Mesenchymal stem cell (in vitro differentiated cells and primary cell): ENCODE measurements around the gene MRNIP. TPM values are rescaled to one million over a fixed set of nuclear protein-coding genes. Genes with fewer than 3 reads are reported as not detected.
"Not testable (repeated sequence)": the region's sequence is repeated elsewhere in the genome, so short reads cannot be mapped to it uniquely, and the experiment has no call there.

Experiments
- DNase-seq: peaks from one replicate; pipeline ENCODE4 v3.0.0-alpha.2; 2013
- H2AFZ ChIP-seq: one replicate; pipeline ENCODE4 v1.6.1; 2013; ENCODE audit warnings: low read depth, mild to moderate bottlenecking, control low read depth, inconsistent platforms, low read length, moderate library complexity
- H2AK5ac ChIP-seq: 2 replicates; pipeline ENCODE4 v1.6.1; 2013; ENCODE audit warnings: low read length, moderate library complexity, mild to moderate bottlenecking, inconsistent platforms; ENCODE audit not compliant: severe bottlenecking
- H2BK120ac ChIP-seq: one replicate; pipeline ENCODE4 v1.6.1; 2013; ENCODE audit warnings: low read depth, mild to moderate bottlenecking, inconsistent platforms, low read length, moderate library complexity
- H2BK12ac ChIP-seq, 2 experiments: one replicate each; pipeline ENCODE4 v1.6.1; 2013; ENCODE audit warnings: inconsistent platforms in 2 of 2, low read length in 2 of 2, mild to moderate bottlenecking in 2 of 2, moderate library complexity in 2 of 2, control low read depth in 1 of 2
- H2BK15ac ChIP-seq: one replicate; pipeline ENCODE4 v1.6.1; 2013; ENCODE audit warnings: mild to moderate bottlenecking, low read depth, inconsistent platforms; ENCODE audit not compliant: poor library complexity, severe bottlenecking
- H2BK5ac ChIP-seq: 2 replicates; pipeline ENCODE4 v1.6.1; 2013; ENCODE audit warnings: low read depth, mild to moderate bottlenecking, low read length, control low read depth, inconsistent platforms; ENCODE audit not compliant: poor library complexity, severe bottlenecking
- H3K14ac ChIP-seq, 2 experiments: one replicate each; pipeline ENCODE4 v1.6.1; 2013; ENCODE audit warnings: inconsistent platforms in 2 of 2, low read length in 2 of 2, control low read depth in 1 of 2, mild to moderate bottlenecking in 1 of 2, moderate library complexity in 1 of 2
- H3K18ac ChIP-seq, 2 experiments: one replicate each; pipeline ENCODE4 v1.6.1; 2013; ENCODE audit warnings: inconsistent platforms in 2 of 2, low read length in 2 of 2, control low read depth in 1 of 2, low read depth in 1 of 2, mild to moderate bottlenecking in 1 of 2
- H3K23ac ChIP-seq, 2 experiments: one replicate each; pipeline ENCODE4 v1.6.1; 2013; ENCODE audit warnings: inconsistent platforms in 2 of 2, low read length in 2 of 2, mild to moderate bottlenecking in 2 of 2, moderate library complexity in 2 of 2, control low read depth in 1 of 2
- H3K27ac ChIP-seq: 2 replicates; pipeline ENCODE4 v1.5.1; 2013; ENCODE audit warnings: mild to moderate bottlenecking, moderate library complexity, low read length, control low read depth, inconsistent platforms; ENCODE audit not compliant: poor library complexity, severe bottlenecking
- H3K27me3 ChIP-seq, 2 experiments: 2 replicates each; pipeline versions ENCODE4 v1.6.1 to v1.7.0; 2013; ENCODE audit warnings: low read length in 2 of 2, mild to moderate bottlenecking in 2 of 2, moderate library complexity in 2 of 2, control low read depth in 1 of 2, inconsistent platforms in 1 of 2; ENCODE audit not compliant: control insufficient read depth in 1 of 2, insufficient read depth in 1 of 2
- H3K36me3 ChIP-seq, 2 experiments: 2 replicates each; pipeline versions ENCODE4 v1.6.1 to v1.7.0; 2013; ENCODE audit warnings: low read length in 2 of 2, control low read depth in 1 of 2, inconsistent platforms in 1 of 2, low read depth in 1 of 2, mild to moderate bottlenecking in 1 of 2; ENCODE audit not compliant: insufficient read depth in 2 of 2, control insufficient read depth in 1 of 2
- H3K4ac ChIP-seq, 2 experiments: one replicate each; pipeline ENCODE4 v1.6.1; 2013; ENCODE audit warnings: inconsistent platforms in 2 of 2, low read length in 2 of 2, mild to moderate bottlenecking in 2 of 2, moderate library complexity in 2 of 2, control low read depth in 1 of 2, low read depth in 1 of 2
- H3K4me1 ChIP-seq: 2 replicates; pipeline ENCODE4 v1.6.1; 2013; ENCODE audit warnings: low read depth, low read length, control low read depth; ENCODE audit not compliant: control insufficient read depth, insufficient read depth
- H3K4me2 ChIP-seq: 2 replicates; pipeline ENCODE4 v1.6.1; 2013; ENCODE audit warnings: low read length, mild to moderate bottlenecking, inconsistent platforms; ENCODE audit not compliant: poor library complexity, severe bottlenecking
- H3K4me3 ChIP-seq, 2 experiments: 2 replicates each; pipeline versions ENCODE4 v1.5.1 to v1.7.0; 2013; ENCODE audit warnings: low read length in 2 of 2, mild to moderate bottlenecking in 2 of 2, control low read depth in 1 of 2, low read depth in 1 of 2; ENCODE audit not compliant: insufficient read depth in 1 of 2
- H3K79me1 ChIP-seq: replicated peaks from 2 replicates; pipeline ENCODE4 v1.6.1; 2013; ENCODE audit warnings: mild to moderate bottlenecking, control low read depth, low read length, inconsistent platforms; ENCODE audit not compliant: poor library complexity, severe bottlenecking
- H3K9ac ChIP-seq: 2 replicates; pipeline ENCODE4 v1.7.0; 2013; ENCODE audit warnings: mild to moderate bottlenecking, low read length, moderate library complexity
- H3K9me3 ChIP-seq: 2 replicates; pipeline ENCODE4 v1.7.0; 2013; ENCODE audit warnings: mild to moderate bottlenecking, low read length; ENCODE audit not compliant: control insufficient read depth
- H4K8ac ChIP-seq: one replicate; pipeline ENCODE4 v1.6.1; 2013; ENCODE audit warnings: inconsistent platforms, mild to moderate bottlenecking, low read length, moderate library complexity
- H4K91ac ChIP-seq: one replicate; pipeline ENCODE4 v1.6.1; 2013; ENCODE audit warnings: mild to moderate bottlenecking, low read length, inconsistent platforms
- WGBS: methylation state at CpG from one replicate; pipeline ENCODE4 v1.1.7; 2013; ENCODE audit warnings: mixed read lengths; 5-methylcytosine and 5-hydroxymethylcytosine counted together
- small RNA-seq: library from polyadenylated mRNA; stranded (forward); fragments of <200 nt; extraction: miRNeasy Mini kit (QIAGEN cat#:217004); gene quantifications from one replicate; pipeline ENCODE3, GENCODE V24; 2013; ENCODE audit warnings: low read depth

MRNIP gene

GRCh38 chr5:179791881-179792611 is 66.6 kb downstream of the MRNIP start:
- Histone ChIP-seq H2BK12ac (no peak overlapping the region), H4K91ac (peak overlapping the region; percentile 82), H3K4me2 (no peak overlapping the region), H2AK5ac (no peak overlapping the region), H3K14ac (no peak overlapping the region), H3K9ac (no peak overlapping the region), H2BK120ac (no peak overlapping the region), H2BK15ac (no peak overlapping the region), H3K4me1 (peaks cover 33% of the 10 kb centered on the region), H3K4me3 (no peak overlapping the region), H3K27ac (no peak overlapping the region), H3K79me1 (no peaks in the 10 kb centered on the region), H3K9me3 (no peaks in the 10 kb centered on the region), H3K27me3 (no peaks in the 10 kb centered on the region), H4K8ac (peak overlapping the region; percentile 73), H2BK5ac (no peak overlapping the region), H3K18ac (no peak overlapping the region), H3K36me3 (peaks cover 4 to 10% of the 10 kb centered on the region in 2 experiments), H3K23ac (no peak overlapping the region), H2AFZ (no peak overlapping the region), H3K4ac (no peak overlapping the region)
- DNase-seq, result no peak
- 89% methylated on average over 15 of the region's 15 CpGs for WGBS

GRCh38 chr5:179789278-179789677 is 69.3 kb downstream of the MRNIP start:
- not testable (repeated sequence) for H2BK120ac ChIP-seq, DNase-seq, H3K36me3 ChIP-seq, H2BK12ac ChIP-seq, H2AK5ac ChIP-seq, H2BK15ac ChIP-seq, H3K79me1 ChIP-seq, H3K9me3 ChIP-seq, H3K14ac ChIP-seq, H3K4ac ChIP-seq, H3K4me3 ChIP-seq, H3K27me3 ChIP-seq, H3K18ac ChIP-seq, H3K4me2 ChIP-seq, H4K91ac ChIP-seq, H4K8ac ChIP-seq, H2AFZ ChIP-seq, H2BK5ac ChIP-seq, H3K9ac ChIP-seq, H3K27ac ChIP-seq, H3K23ac ChIP-seq
- peaks cover 17% of the 10 kb centered on the region for H3K4me1 ChIP-seq
- 96% methylated on average over 8 of the region's 9 CpGs for WGBS

GRCh38 chr5:179788193-179788854 is 70.3 kb downstream of the MRNIP start:
- no peak overlapping the region for H2BK15ac ChIP-seq
- no peak overlapping the region for H3K4ac ChIP-seq
- no peak overlapping the region for H3K23ac ChIP-seq
- H3K4me2 ChIP-seq, result no peak overlapping the region
- no peaks in the 10 kb centered on the region for H3K79me1 ChIP-seq
- H4K8ac ChIP-seq, result peak overlapping the region; percentile 30
- no peak overlapping the region for H2BK5ac ChIP-seq
- H3K9ac ChIP-seq, result no peak overlapping the region
- no peak overlapping the region for H2AFZ ChIP-seq
- DNase-seq, result no peak
- 91% methylated on average over 7 of the region's 7 CpGs for WGBS
- no peaks in the 10 kb centered on the region for H3K27me3 ChIP-seq
- H3K27ac ChIP-seq, result no peak overlapping the region
- H3K9me3 ChIP-seq, result no peaks in the 10 kb centered on the region
- H2BK12ac ChIP-seq, result no peak overlapping the region
- no peak overlapping the region for H3K4me3 ChIP-seq
- no peak overlapping the region for H2AK5ac ChIP-seq
- no peak overlapping the region for H3K14ac ChIP-seq
- H4K91ac ChIP-seq, result no peak overlapping the region
- H3K36me3 ChIP-seq, result peaks cover 0 to 3% of the 10 kb centered on the region in 2 experiments
- H2BK120ac ChIP-seq, result no peak overlapping the region
- H3K18ac ChIP-seq, result no peak overlapping the region
- peaks cover 8% of the 10 kb centered on the region for H3K4me1 ChIP-seq

Small RNAs within 50 kb of the gene (small RNA-seq; reads per million reads assigned to genes)
- gene MIR1229, result 2.9 reads per million, percentile 12 among the genes with 10 or more reads in this experiment
- gene RF00019, result not detected
